HG03135 (cell line): ENCODE measurements around the gene ZBED5.
A peak's percentile ranks its signal among the peaks of the same experiment; 100 is the strongest.
"Not testable (repeated sequence)": the region's sequence is repeated elsewhere in the genome, so short reads cannot be mapped to it uniquely, and the experiment has no call there.

Experiments
- ATAC-seq: cut with Tn5 transposase; IDR thresholded peaks from one replicate; pipeline ENCODE4 v1.9.1; 2021; ENCODE audit warnings: mild to moderate bottlenecking, moderate library complexity; ENCODE audit not compliant: unreplicated experiment

The ZBED5 gene

DNA sequence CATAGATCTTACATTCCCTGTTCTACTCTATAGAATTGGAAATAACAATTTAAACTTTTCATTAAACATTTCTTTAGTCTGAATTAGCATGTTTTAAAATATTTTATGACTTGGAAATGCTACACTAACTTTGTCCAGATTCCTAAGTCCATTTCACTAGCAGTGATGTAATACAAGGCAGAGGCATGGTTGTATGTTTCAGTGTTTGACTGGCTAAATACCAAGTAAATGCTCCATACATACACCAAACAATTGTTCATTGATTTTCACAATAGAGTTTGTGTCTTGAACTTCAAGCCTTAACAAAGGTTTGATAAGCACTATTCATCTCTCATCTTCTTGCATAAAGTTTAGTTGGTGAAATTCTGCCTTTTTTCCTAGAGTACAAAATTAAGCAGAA, 13.5 kb downstream of the ZBED5 start:
- ATAC-seq, result no peak

DNA sequence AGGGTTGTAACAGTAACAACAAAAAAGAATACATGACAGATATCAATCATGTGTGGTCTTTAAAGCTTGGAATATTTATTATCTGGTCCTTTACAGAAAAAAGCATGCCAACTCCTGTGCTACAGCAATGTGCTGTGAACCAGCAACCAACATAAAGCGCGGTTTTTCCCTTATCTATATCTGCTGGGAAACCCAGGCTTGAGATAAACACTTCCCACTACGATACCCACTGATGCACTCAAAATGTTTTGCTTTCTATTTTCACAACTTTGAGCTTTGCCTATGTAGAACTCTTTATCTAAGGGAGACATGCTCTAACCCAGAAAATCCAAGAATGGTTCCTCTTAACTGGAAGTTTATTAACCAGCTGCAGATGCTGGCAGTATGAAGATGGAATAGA, 19.0 kb downstream of the ZBED5 start:
- no peak for ATAC-seq

DNA sequence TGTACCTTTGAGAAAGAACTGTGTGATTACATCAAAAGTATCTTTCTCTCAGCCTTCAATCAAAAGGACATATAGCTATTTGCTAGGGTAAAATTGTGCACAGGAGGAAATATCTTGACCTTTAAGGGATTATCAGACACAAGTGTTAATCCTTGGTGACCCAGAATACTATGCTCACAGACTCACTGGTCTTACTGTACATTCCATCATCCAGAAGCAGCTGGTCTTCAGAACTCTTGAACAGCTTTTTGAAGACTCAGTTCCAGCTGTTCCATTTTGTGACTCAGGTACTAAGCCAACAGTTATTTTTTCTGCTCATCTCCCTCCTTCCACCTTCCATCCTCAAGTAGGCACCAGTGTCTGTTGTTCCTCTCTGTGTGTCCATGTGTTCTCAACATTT, 19.8 kb downstream of the ZBED5 start:
- no peak for ATAC-seq

DNA sequence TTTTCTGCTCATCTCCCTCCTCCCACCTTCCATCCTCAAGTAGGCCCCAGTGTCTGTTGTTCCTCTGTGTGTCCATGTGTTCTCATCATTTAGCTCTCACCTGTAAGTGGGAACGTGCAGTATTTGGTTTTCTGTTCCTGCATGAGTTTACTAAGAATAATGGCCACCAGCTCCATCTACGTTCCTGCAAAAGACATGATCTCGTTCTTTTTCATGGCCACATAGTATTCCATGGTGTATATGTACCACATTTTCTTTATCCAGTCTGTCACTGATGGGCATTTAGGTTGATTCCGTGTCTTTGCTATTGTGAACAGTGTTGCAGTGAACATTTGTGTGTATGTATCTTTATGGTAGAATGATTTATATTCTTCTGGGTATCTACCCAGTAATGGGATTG, 21.0 kb downstream of the ZBED5 start:
- ATAC-seq, result not testable (repeated sequence)

DNA sequence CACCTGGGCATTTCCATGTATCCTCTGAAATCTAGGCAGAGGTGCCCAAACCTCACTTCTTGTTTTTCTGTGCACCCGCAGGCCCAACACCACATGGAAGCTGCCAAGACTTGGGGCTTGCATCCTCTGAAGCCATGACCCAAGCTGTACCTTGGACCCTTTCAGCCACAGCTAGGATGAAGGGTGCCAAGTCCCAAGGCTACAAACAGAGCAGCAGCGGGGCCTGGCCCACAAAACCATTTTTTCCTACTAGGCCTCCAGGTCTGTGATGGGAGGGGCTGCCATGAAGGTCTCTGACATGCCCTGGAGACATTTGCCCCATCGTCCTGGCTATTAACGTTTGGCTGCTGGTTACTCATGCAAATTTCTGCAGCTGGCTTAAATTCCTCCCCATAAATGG, 28.7 kb downstream of the ZBED5 start:
- no peak for ATAC-seq

DNA sequence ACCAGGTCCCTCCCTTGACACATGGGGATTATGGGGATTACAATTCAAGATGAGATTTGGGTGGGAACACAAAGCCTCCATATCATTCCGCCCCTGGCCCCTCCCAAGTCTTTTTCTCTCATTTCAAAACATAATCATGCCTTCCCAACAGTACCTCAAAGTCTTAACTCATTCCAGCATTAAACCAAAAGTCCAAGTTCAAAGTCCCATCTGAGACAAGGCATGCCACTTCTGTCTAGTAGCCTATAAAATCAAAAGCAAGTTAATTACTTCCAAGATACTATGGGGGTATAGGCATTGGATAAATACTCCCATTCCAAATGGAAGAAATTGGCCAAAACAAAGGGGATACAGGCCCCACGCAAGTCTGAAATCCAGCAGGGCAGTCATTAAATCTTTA, 29.5 kb downstream of the ZBED5 start:
- no peak for ATAC-seq

DNA sequence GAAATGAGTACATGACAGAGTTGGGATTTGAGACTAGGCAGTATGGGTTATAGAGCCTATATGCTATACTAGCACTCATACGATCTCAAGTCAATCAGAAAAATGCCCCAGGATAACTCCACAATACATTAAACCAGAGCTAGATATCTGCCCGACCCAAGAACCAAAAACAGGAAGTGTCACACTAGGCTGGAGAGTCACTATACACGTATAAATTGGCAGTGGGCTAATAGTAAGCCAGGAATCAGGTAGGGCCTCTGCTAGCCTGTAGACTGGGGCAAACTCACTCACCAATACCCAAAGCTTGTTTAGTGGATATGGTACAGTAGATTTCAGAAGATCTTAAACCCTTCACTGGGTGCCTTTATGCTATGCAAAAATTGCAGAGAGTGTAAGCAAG, 33.0 kb downstream of the ZBED5 start:
- ATAC-seq, result peak; percentile 78

DNA sequence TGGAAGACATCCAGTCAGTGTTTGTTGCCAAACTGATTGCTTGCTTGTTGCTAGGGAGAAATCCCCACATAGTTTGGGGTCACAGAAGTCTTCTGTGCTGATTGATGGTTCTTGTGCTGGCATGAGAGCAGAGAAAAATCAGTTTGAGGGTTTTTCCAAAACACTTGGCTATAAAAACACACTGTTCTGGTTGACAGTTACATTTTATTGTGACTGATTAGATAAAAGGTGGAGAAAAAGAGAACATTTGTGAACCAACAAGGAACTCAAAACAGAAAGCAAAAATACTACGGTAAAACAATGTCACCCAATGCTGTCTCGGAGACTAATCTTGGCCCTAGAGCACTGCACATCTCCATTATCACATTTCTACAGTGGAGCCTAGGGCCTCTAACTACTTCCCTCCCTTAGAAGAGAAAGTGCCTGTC, 34.7 kb downstream of the ZBED5 start:
- no peak for ATAC-seq

DNA sequence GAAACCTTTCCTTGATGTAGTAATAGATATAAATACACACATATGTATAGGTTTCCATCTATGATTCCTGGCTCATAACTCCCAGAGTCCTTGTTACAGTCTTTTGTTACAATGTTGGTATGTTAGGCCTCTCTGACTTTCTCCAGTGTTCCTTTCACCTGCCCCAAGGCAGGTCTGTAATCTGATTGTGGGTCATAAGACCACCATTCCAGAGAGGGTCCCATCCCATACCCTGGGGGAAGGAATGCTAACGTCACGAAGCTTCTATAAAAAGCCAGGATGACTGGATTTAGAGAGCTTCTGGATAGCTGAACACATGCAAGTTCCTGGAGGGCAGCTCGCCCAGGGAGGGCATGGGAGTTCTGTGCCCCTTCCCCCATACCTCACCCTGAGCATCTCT, 35.4 kb downstream of the ZBED5 start:
- ATAC-seq, result not testable (repeated sequence)

DNA sequence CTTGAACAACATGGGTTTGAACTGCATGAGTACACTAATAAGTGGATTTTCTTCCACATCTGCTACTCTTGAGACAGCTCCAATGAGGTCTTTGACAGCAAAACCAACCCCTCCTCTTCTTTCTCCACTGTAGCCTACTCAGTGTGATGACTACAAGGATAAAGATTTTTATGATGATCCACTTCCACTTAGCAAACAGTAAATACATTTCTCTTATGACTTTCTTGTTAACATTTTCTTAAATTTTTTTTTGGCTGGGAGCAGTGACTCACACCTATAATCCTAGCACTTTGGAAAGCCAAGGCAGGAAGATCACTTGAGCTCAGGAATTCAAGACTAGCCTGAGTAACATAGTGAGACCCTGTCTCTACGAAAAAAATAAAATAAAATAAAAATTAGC, 39.3 kb downstream of the ZBED5 start:
- no peak for ATAC-seq

DNA sequence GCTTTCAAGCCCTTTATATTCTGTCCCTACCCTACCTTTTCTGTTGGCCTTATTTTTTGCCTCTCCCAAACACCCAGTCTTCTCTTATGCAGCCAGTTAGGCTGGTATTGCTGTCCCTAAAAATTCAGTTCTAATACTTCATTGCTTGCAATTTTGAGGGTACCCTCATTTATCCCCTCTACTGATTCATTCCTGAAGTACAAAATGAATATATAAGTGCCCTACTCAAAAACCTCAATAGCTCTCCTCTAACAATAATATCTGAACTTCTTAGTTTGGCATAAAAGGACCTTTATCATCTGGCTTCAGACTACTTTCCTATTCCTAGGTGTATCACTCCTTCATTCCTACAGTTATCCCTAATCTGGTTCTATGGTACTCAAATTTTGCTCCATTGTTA, 43.9 kb downstream of the ZBED5 start:
- ATAC-seq, result no peak

DNA sequence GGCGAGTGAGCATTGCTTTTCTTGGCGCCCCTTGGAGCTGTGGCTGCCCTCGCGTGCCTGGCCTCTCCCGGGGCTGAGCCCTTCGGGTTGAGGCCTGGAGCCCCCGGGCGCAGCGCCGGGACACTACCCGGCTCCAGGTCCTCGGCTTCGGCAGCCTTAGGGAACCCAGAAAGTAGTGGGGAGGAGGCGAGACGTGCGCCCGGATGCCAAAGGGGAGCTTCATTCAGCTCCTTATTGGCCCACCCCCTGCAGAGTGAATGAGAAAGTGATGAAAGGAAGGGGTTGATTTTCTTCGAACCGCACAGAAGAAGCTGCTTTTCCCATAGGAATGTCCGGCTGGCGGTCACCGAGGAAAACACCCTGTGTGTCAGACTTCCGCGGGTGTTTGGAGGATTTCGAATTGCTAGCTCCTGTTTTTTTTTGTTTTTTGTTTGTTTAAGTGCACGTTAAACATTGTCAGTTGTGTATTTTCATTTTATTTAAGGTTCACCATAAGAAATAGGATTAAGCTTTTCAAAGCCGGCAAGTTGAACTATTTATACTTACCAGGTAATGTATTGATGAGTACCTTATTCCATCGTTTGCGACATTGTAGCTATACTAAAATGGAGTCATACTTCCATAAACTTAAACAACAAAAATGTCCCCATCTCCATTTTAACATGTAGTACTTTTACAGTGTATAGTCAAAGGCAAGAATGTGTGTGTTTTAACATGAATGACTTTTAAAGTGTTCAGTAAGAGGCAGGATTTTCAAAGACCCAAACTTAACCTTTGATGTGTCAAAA, 48.3 kb downstream of the ZBED5 start:
- ATAC-seq, result peak; percentile 23

DNA sequence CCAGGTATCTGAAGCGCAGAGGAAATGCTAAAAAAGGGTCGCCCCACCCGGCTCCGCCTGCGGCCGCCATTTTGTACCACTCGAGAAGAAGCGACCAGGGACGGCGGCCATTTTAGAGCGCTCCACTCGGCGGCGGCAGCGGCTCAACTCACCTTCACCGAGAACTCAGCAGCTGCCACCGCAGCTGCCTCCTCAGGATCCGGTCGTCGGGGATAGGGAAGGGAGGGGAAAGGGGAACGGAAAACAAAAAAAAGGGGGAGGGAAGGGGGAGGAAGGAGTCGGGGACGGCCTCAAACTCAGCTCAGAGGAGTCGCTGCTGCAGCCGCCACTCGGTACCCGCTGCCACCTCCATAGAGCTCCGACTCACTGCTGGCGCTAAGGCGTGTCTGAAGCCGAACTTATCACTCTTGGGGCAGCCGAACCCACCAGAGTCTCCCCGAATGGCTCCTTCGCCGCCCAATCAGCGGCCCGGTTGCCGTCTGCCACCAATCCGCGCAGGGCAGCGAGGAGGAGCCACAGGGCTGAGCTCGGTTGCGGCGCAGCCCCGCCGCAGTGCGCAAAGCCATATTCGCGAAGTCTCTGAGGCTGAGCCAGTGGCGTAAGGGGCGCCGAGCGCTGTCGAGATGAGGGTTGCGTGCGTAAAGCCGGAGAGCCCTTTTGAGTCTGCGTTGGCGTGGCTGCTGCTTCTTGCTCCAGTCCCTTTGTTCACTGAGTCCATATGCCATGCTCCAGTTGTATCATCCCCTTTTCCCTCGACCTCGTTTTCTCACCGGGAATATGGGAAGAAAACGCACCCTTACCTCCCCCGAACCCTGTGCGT, 49.1 kb downstream of the ZBED5 start, which contains the start of gene EIF4G2:
EIF4G2 (minus strand) TSS at position 374 of the 820 bp plus-strand sequence.
- ATAC-seq, result peak; percentile 93

DNA sequence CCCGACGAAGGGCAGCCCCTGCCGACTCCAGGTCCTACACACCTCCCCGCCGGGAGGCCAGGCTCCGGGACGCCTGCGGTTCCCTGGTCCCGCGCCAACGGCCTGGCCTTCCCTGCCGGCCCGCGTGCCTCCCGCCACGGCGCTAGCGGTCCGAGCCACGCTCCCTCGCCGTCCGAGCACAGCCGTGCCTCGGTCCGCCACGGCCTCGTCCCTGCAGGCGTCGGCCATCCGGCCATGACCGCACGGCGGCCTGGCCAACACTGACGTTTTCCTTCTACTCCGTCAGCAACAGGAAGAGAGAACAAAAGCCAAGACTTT, 49.7 kb downstream of the ZBED5 start:
- no peak for ATAC-seq

DNA sequence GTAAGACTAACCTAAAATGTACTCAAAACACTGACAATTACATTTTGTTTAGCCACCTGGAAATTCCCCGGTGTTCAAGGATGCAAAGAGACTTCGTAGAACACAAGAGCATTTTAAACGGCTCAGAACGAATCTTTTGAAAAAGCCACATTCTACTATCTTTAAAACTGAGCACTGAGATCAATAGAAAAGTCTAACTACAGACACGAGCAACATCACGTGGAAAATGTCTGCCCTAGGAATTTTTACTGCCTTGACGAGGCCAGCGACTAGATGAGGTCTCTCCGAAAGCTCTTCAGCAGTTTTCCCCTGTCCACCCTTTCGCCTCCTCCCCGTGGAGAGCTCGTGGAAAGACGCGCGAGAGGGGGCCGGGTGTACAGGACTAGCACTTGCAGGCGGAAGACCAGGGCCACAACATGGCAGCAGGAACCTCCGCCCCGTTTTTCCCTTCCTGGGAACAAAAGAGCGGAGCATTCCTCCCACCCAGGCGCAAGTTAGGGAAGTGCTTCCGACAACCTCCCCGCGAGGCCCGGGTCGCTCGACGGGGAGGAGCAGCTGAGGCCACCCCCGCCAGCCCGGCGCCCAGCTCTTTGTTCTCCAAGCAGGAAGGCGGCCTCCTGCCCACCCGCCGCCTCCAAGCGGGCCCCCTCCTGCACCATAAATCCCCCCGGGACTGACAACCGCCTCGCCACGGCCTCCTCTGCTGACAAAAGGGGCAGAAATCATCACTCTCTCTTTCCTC, 50.2 kb downstream of the ZBED5 start:
- ATAC-seq, result peak; percentile 0

DNA sequence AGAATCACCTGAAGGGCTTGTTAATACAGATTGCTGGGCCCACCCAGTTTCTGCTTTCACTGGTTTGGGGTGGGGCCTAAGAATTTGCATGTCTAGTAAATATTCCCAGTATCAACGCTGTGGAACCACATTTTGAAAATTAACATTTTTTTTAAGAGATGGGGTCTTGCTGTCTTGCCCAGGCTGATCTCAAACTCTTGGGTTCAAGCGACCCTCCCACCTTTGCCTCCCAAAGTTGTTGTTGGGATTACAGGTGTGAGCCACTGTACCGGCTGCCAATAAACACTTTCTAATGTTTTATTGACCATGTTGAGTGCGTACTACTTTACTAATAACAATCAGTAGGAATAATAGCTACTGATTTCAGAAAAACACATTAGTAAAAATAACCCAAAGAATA, 51.6 kb downstream of the ZBED5 start:
- ATAC-seq, result no peak

DNA sequence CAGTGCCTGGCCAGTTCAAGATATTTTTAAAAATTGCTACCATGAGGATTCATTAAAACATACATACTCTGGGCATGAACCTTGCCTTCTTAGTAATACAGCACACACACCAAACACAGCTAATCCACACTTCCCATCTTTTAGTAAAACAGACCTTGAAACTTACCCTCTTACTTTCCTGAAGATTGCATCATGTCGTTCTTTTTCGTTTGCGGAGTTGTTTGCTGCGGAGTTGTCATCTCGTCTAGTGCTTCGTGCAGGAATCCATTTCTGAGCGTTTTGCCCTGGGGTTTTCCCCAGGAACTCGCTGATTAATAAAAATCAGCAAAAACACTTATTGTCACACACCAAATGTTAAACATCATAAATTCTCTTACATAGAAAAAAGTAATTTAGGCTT, 52.1 kb downstream of the ZBED5 start:
- ATAC-seq, result no peak

DNA sequence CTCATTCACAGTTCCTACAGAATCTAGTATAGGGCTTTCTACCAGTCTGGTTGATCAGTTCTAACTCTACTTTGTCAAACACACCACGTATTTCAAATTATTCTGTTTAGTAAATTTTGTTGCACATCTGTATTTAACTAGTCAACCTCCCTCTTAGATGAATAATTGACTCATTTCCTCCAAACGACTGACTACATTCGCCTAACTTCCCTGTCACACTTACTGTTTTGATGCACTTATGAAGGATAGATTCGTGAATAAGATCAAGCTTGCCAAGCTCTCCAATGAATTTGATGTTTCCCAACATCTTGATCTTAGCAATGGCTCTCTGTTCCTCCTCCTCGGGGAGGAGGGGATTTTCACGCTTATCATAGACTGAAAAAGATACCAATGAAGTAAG, 54.2 kb downstream of the ZBED5 start:
- no peak for ATAC-seq
